ENCODE data around the gene ACTG1.

ACTG1 gene

GRCh38 chr17:81545160-81545949 lies 32.8 kb upstream of the ACTG1 start:
- DNase-seq (ENCODE audit: low read depth): no peak

GRCh38 chr17:81544281-81544974 lies 31.8 kb upstream of the ACTG1 start:
- DNase-seq (ENCODE audit: low read depth): no peak

- no peak for DNase-seq (ENCODE audit: low read depth)
Observed at GRCh38 chr17:81543756-81544155, 31.2 kb upstream of the ACTG1 start.

- DNase-seq (ENCODE audit: low read depth): no peak
Observed at GRCh38 chr17:81543339-81543675, 30.7 kb upstream of the ACTG1 start.

GRCh38 chr17:81542431-81543338 lies 30.1 kb upstream of the ACTG1 start:
- DNase-seq (ENCODE audit: low read depth): no peak

GRCh38 chr17:81541123-81541522 lies 28.5 kb upstream of the ACTG1 start:
- DNase-seq (ENCODE audit: low read depth): no peak

- DNase-seq (ENCODE audit: low read depth): no peak
Observed at GRCh38 chr17:81540676-81541027, 28.1 kb upstream of the ACTG1 start.

- no peak for DNase-seq (ENCODE audit: low read depth)
Observed at GRCh38 chr17:81539961-81540675, 27.5 kb upstream of the ACTG1 start.

- DNase-seq (ENCODE audit: low read depth): no peak
Observed at GRCh38 chr17:81539571-81539900, 26.9 kb upstream of the ACTG1 start.

GRCh38 chr17:81538651-81539570 lies 26.3 kb upstream of the ACTG1 start:
- DNase-seq (ENCODE audit: low read depth): no peak

- DNase-seq (ENCODE audit: low read depth): no peak
Observed at GRCh38 chr17:81537856-81538555, 25.4 kb upstream of the ACTG1 start.

- peak; percentile 13 for DNase-seq (ENCODE audit: low read depth)
Observed at GRCh38 chr17:81537343-81537855, 24.8 kb upstream of the ACTG1 start.

GRCh38 chr17:81536299-81537290 lies 24.0 kb upstream of the ACTG1 start:
- DNase-seq (ENCODE audit: low read depth): no peak

- DNase-seq (ENCODE audit: low read depth): no peak
Observed at GRCh38 chr17:81535480-81536298, 23.1 kb upstream of the ACTG1 start.

GRCh38 chr17:81535007-81535328 lies 22.4 kb upstream of the ACTG1 start:
- DNase-seq (ENCODE audit: low read depth): no peak

GRCh38 chr17:81534157-81535006 lies 21.8 kb upstream of the ACTG1 start:
- no peak for DNase-seq (ENCODE audit: low read depth)
